Right atrium auricular region (tissue), 2 donors: ENCODE data around the gene PLCB4. TPM values are rescaled to one million over a fixed set of nuclear protein-coding genes. Genes with fewer than 3 reads are reported as not detected.

Experiments used
- DNase-seq: peaks from one replicate; pipeline ENCODE4 v3.0.0-alpha.2; 2019; ENCODE audit warnings: low spot score
- H3K27ac ChIP-seq, 2 donors: fragments of 200-600 bp; sonication (generic); 1 replicate in 1 of 2; 2 replicates in 1 of 2; pipeline ENCODE4 v1.5.1; 2016 to 2019
- H3K27me3 ChIP-seq, 2 donors: fragments of 200-600 bp; sonication (generic); one replicate each; pipeline versions ENCODE4 v1.5.1 to v1.6.0; 2017 to 2019
- H3K36me3 ChIP-seq: fragments of 200-600 bp; sonication (generic); one replicate; pipeline ENCODE4 v1.5.1; 2016
- H3K4me1 ChIP-seq, 2 donors: fragments of 200-600 bp; sonication (generic); one replicate each; pipeline versions ENCODE4 v1.5.1 to v1.6.0; 2017 to 2019
- H3K4me3 ChIP-seq, 2 donors: fragments of 200-600 bp; sonication (generic); 1 replicate in 1 of 2; 2 replicates in 1 of 2; pipeline ENCODE4 v1.5.1; 2017 to 2019; ENCODE audit warnings: mild to moderate bottlenecking in 1 of 2, moderate library complexity in 1 of 2
- H3K9me3 ChIP-seq, 2 donors: fragments of 200-600 bp; sonication (generic); one replicate each; pipeline ENCODE4 v1.5.1; 2019
- total RNA-seq, 2 donors: library from RNA; depleted of rRNA; stranded (reverse); fragments of >200 nt; gene quantifications; one replicate each; pipeline ENCODE4 v1.1.0, GENCODE V29; 2016
- TF ChIP-seq, protein P1 (sequence below), 2 donors: fragments of 200-600 bp; sonication (generic); IDR thresholded peaks; one replicate each; pipeline ENCODE4 v1.5.1; 2019; ENCODE audit warnings: antibody characterized with exemption in 2 of 2

Gene PLCB4
- total RNA-seq, 2 donors from 2014 or later = 14.3 to 32.4 TPM

DNA sequence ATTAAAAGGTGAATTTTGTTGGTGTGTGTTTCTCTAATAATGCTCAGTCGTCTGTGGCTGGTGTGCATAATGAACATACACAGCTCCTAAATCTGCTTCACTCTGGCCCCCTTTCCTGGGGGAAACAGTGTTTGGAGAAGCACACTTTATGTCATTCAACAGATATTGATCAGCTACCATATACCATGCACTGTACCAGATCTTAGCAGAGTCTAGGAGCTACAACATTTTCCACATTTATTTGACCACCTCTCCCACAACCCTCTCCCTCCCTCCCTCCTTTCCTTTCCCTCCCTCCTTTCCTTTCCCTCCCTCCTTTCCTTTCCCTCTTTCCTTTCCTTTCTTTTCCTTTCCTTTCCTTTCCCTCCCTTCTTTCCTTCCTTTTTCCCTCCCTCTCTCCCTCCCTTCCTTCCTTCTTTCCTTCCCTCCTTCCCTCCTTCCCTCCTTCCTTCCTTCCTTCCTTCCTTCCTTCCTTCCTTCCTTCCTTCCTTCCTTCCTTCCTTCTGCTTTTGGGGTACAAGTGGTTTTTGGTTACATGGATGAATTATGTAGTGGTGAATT is 85.7 kb downstream of the PLCB4 start:
- Histone ChIP-seq H3K36me3 (no peaks in the 10 kb centered on the region), H3K27ac (no peak overlapping the region), H3K9me3 (peaks cover 0 to 8% of the 10 kb centered on the region in 2 donors), H3K4me1 (peaks cover 0 to 16% of the 10 kb centered on the region in 2 donors), H3K4me3 (no peak overlapping the region), H3K27me3 (no peaks in the 10 kb centered on the region)
- no peak for DNase-seq
- TF ChIP-seq, protein P1, sequence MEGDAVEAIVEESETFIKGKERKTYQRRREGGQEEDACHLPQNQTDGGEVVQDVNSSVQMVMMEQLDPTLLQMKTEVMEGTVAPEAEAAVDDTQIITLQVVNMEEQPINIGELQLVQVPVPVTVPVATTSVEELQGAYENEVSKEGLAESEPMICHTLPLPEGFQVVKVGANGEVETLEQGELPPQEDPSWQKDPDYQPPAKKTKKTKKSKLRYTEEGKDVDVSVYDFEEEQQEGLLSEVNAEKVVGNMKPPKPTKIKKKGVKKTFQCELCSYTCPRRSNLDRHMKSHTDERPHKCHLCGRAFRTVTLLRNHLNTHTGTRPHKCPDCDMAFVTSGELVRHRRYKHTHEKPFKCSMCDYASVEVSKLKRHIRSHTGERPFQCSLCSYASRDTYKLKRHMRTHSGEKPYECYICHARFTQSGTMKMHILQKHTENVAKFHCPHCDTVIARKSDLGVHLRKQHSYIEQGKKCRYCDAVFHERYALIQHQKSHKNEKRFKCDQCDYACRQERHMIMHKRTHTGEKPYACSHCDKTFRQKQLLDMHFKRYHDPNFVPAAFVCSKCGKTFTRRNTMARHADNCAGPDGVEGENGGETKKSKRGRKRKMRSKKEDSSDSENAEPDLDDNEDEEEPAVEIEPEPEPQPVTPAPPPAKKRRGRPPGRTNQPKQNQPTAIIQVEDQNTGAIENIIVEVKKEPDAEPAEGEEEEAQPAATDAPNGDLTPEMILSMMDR (IDR thresholded peaks at IDR 0.05) = no peak

DNA sequence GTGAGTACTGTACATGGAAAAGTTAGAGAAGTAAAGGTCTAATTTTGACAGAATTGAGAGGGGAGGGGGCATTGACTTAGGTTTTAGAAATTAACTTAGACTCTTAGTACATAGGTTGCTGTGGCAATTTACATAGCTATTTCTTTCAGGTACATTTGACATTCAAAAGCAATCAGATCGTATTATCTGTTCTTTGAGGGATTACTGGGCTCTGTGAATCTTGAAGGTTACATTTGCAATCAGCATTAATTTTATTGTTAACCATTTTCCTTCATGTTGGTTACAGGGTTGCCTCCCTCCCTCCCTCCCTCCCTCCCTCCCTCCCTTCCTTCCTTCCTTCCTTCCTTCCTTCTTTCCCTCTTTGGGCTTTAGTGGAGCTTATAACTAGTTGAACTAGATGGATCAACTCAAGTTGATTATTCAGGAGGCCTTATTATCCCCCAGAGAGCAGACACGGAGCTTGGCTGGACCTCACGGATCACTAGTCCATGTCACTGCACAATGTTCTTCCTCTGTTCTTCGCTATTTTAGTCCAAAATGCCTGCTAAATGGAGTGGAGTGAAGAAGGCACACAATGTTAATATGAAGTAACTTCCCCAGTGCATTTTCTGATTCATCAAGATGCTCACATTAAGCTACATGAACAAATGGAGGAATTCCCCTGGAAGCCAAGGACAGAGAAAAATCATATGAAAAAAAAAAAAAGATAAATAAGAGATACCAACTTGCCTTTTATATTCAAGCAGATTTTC is 87.8 kb downstream of the PLCB4 start:
- DNase-seq = no peak
- Histone ChIP-seq H3K36me3 (no peaks in the 10 kb centered on the region), H3K27ac (no peak overlapping the region), H3K4me1 (peaks cover 0 to 27% of the 10 kb centered on the region in 2 donors), H3K27me3 (no peaks in the 10 kb centered on the region), H3K4me3 (no peak overlapping the region), H3K9me3 (peaks cover 0 to 6% of the 10 kb centered on the region in 2 donors)
- TF ChIP-seq, protein P1 (IDR thresholded peaks at IDR 0.05) = no peak

DNA sequence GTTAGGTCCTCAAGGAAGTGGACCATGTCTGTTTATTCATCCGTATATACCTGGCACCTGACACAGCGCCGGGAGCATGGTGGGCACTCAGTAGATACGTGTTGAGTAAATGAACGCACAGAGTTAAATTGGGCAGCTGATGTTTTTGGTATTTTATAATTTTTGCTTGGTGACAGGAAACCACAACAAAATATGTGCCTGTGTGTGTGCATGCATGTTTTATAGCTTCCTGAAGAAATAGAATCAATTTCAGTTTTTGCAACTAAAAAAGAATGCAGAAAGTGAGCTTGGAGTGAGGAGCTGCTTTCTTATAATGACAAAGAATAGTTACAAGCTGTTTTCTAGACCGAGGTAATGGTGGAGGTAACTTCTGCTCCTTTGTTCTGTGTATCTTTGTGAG is 91.4 kb downstream of the PLCB4 start:
- Histone ChIP-seq H3K27ac (peak overlapping the region in 1 of 2 donors; percentile 50), H3K36me3 (no peaks in the 10 kb centered on the region), H3K4me3 (no peak overlapping the region), H3K4me1 (peaks cover 0 to 27% of the 10 kb centered on the region in 2 donors), H3K9me3 (no peaks in the 10 kb centered on the region), H3K27me3 (no peaks in the 10 kb centered on the region)
- DNase-seq = no peak
- TF ChIP-seq, protein P1 (IDR thresholded peaks at IDR 0.05) = no peak

DNA sequence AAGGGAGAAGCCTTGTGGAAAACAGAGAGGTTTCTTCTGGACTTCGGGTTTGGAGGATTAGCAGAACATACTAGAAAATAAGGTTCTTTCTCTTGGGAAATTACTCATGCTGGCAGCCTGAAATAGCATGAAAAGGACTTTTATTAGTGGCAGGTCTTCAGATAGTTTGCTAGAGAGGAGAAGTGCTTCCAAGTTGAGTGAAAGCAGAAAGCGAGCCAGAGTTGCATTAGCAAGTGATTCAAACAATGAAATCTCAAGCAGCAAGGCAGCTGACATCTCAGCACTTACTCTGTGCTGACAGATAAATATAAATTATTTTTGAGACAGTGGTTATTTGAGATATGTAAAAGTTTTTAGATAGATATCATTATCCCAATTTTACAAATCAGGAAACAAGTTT is 91.9 kb downstream of the PLCB4 start:
- no peak overlapping the region for H3K4me3 ChIP-seq
- H3K9me3 ChIP-seq = no peaks in the 10 kb centered on the region
- TF ChIP-seq, protein P1 (IDR thresholded peaks at IDR 0.05) = no peak
- peak overlapping the region; percentile 24 to 50 for H3K27ac ChIP-seq
- H3K27me3 ChIP-seq = no peaks in the 10 kb centered on the region
- no peaks in the 10 kb centered on the region for H3K36me3 ChIP-seq
- peaks cover 0 to 27% of the 10 kb centered on the region in 2 donors for H3K4me1 ChIP-seq
- DNase-seq = no peak

DNA sequence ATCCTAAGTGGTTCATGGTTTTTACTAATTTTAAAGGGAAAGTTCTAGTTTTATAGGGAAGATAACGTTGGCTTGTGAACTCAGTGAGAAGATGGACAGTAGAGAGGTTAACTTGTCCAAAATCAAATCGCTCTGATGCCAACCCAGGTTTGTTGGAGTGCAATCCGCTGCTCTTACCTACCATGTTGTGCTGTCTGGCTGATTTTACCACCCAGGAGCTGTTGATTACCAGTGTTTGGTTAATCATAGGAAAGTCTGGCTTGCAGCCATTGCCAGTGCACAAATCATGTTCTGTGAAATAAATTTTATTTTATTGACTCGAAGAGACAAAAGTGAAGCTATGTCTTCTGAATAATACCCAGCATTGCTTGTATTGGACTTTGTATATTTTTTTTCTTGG is 92.4 kb downstream of the PLCB4 start:
- no peak for DNase-seq
- H3K4me1 ChIP-seq = peaks cover 0 to 27% of the 10 kb centered on the region in 2 donors
- peak overlapping the region; percentile 24 to 50 for H3K27ac ChIP-seq
- no peaks in the 10 kb centered on the region for H3K36me3 ChIP-seq
- TF ChIP-seq, protein P1 (IDR thresholded peaks at IDR 0.05) = no peak
- no peaks in the 10 kb centered on the region for H3K9me3 ChIP-seq
- H3K4me3 ChIP-seq = no peak overlapping the region
- H3K27me3 ChIP-seq = no peaks in the 10 kb centered on the region
